Erythroblast (primary cell): Measurements from ENCODE around the gene NDUFC2.

Source experiments
- GATA1 ChIP-seq: IDR thresholded peaks from 2 replicates; pipeline ENCODE4 v1.6.1; 2011; ENCODE audit warnings: low read depth, mild to moderate bottlenecking, control low read depth, low read length, moderate library complexity
- POLR2A ChIP-seq: IDR thresholded peaks from 2 replicates; pipeline ENCODE4 v1.6.1; 2011; ENCODE audit warnings: mild to moderate bottlenecking, low read length

- TF ChIP-seq POLR2A (no peak), GATA1 (no peak)
Measured at GRCh38 chr11:78033040-78033439, 46.6 kb downstream of the NDUFC2 start.
